ENCODE results near the gene ATP11A.
A peak's percentile ranks its signal among the peaks of the same experiment; 100 is the strongest.
"Not testable (repeated sequence)": the region's sequence is repeated elsewhere in the genome, so short reads cannot be mapped to it uniquely, and the experiment has no call there.

Gene ATP11A

DNA sequence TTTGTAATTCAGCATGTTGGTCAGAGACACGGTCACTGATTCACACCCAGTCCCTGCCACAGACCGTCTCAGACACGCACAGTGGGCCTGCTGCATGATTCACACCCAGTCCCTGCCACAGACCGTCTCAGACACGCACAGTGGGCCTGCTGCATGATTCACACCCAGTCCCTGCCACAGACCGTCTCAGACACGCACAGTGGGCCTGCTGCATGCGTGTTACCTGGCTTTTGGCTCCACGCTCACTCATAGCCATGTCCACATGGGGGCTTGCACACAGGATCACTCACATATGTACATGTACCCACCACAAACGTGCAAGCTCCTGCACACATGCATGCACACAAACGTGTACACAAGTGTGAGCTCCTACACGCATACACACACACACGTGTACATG, 194.9 kb downstream of the ATP11A start:
- not testable (repeated sequence) for DNase-seq

DNA sequence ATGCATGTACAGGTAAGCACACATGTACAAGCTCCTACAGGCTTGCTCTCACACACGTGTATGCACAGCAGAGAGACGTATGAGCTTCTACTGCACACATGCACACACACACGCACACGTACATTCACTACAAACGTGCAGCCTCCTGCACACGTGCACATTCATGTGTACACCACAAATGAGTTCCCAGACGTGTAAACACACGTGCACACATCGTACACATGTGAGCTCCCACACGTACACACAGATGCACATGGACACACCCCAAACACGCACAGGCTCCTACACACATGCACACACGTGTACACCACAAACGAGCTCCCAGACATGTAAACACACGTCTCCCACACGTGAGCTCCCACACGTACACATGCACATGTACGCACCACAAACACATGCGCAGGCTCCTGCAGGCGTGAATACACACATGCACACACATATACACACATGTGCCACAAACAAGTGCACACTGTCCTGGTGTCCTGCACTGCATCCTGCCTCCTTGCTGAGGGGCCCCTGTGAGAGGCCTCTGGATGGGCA, 195.5 kb downstream of the ATP11A start:
- no peak for DNase-seq

DNA sequence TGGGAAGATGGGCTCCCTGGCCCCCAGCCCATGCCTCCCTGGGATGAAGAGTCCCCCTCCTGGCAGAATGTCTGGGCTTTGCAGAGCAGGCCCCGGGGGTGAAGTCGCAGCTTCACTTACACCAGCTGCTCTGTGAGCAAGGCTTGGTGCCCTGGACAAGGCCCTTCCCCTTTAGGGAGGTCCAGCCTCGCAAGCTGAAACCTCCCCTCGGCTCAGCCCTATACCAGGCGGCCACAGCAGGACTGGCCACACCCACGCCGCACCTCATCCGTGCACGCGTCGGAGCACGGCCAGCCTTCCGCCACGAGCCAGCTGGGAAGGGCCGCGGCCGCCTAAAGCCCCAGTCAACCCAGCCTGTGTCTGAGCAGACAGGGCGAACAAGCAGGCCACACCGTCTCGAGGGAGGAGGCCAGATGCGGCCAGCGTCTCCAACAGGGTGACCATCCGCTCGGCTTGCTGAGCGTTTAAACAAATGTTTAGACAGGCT, 196.0 kb downstream of the ATP11A start:
- peak; percentile 41 to 47 (median 45) for DNase-seq

DNA sequence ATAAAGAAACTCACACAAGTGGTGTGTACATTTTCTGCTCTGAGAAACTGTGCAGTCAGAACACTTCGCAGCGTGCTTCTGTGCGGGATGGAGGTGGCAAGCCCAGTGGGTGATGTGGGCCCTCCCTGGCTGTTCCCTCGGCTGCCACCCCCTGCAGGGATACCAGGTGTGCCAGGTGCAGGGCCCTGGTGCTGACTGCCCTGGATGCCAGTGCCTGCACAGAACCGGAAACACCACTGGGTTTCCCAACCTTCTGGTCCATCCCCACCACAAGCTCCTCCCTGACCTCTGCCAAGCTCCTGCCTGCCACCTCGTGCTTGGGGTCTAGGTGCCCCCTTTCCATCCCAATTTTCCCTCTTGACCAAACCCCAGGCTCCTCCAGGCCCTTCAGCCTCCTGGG, 197.3 kb downstream of the ATP11A start:
- no peak for DNase-seq

DNA sequence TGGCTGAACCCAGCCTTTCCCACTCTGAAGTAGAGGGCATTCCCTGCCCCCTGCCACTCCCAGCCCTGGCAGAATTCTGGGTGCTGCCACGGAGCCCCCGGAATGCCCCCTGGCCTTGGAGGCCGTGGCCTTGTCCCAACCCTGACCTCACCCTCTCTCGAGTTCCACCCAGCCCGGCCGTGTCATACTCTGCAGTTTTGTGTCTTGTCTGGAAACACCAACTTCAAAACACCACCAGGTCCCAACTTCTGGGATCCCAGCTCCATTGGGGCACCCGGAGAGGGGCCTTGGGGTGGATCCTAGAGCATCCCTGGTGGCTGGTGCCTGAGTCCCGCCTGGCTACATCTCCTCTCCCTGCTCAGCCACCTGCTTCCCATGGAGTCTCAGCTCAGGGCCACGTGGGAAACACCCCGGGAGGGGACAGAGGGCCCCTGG, 197.7 kb downstream of the ATP11A start:
- no peak for DNase-seq

DNA sequence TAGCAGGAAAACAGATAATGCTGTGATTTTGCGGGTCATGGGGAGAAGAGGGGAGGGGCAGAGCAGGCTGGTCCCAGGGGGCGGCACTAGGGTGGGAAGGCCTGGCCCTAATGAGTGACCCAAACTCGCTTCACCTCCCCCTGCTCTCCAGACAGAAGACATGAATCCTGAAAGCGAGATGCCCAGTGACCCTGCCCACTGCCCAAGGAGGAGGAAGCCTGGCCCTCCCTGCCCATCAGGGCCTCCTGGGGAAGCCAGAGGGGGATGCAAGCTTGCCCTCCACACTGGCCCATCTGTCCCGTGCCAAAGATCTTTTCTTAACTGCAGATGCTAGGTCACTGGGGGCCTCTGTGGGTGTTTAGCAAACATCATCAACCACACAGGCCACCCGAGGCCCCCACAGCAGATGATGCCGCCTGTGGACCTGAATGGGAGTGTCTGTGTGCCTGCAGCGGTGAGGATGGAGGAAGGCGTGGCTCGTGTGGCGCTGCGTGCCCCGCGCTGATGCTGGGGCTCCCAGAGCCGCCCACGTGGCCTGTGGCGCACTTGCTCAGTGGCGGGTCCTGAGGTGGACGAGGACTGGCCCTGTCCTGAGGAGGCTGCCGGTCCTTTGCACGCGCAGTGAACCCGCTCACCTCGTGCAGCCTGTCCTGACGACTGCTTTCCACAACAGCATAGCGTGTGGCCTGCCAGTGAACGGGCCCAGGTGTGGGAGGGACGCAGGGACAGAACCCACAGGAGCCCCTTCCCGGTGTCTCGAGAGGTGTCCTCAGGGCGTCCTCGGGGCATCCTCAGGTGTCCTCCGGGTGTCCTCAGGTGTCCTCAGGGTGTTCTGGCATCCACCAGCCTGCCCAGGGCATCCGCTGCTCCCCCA, 198.6 kb downstream of the ATP11A start:
- no peak for DNase-seq

DNA sequence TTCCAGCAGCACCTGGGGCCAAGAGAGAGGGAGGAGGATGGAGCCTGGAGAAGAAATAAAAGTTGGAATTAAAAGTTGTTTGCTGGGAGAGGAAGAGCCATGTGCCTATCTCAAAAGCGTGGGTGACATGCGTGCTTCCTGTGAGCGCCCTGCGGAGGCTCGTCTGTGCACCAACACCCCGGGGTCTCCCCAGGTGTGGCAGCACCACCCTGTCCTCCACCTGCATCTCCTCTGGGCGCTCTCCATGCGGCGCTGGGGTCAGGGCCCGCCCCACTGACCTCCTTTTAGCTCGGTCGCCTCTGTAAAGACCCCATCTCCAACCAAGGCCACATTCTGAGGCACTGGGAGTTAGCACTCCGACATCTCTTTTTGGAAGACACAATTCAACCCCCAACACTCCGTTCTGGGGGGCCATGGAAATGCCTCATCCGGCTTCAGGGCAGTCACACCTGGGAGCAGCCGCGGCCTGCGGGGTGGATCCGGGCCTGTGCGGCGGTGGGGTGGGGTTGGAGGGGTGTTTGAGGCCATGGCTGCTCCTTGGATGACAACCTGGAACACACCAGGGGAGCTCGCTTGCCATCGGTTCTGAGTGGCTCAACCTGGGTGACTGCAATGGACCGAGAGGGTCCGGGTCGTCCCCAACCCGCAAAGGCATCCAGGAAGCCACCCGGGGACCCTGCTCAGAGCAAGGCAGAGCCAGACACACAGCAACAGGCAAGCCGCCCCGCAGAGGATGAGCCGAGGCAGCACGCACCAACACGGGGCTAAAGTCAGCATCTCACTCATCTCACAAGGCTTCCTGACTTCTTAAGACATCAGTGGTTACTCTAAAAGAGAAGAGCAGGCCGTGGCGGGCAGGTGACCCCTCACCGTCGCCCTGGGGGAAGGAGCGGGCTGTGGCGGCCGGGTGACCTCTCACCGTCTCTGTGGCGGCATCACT, 199.8 kb downstream of the ATP11A start:
- DNase-seq: no peak

DNA sequence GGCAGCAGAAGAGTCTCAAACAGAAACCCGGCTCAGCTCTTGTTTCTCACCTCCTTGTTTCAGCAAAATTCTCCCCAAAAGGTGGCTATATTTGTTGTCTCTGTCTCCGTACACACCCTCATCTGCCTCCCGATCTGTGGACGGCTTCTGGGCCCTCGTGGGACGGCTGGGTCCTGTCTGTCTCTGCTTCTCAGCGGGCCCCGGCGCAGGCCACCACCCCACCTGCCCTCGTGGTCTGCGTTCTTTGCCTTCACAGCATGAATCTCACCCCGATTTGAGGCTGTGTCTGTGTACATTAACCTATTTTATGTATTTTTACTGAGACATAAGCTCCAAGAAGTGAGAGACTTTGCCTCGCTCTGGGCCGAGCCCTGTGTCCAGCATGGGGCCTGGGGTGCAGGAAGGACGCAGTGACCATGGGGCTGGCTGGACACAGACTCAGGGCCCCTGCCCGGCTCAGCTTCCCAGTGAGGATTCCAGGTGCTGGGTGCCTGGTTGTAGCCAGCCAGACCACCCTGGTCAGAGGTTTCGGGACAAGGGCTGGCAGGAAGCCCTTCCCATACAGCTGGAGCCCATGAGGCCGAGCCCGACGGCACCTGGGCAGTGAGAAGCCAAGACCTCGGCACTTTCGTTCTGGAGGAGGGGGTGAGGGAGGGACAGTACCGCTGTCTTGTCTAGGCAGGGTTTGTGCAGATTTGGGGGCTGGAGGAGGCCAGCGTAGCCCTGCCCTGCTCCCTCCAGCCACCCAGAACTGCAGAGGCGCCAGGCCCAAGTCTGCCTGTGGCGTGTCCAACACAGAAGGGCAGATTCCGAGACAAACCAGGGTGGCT, 200.7 kb downstream of the ATP11A start:
- DNase-seq: no peak

DNA sequence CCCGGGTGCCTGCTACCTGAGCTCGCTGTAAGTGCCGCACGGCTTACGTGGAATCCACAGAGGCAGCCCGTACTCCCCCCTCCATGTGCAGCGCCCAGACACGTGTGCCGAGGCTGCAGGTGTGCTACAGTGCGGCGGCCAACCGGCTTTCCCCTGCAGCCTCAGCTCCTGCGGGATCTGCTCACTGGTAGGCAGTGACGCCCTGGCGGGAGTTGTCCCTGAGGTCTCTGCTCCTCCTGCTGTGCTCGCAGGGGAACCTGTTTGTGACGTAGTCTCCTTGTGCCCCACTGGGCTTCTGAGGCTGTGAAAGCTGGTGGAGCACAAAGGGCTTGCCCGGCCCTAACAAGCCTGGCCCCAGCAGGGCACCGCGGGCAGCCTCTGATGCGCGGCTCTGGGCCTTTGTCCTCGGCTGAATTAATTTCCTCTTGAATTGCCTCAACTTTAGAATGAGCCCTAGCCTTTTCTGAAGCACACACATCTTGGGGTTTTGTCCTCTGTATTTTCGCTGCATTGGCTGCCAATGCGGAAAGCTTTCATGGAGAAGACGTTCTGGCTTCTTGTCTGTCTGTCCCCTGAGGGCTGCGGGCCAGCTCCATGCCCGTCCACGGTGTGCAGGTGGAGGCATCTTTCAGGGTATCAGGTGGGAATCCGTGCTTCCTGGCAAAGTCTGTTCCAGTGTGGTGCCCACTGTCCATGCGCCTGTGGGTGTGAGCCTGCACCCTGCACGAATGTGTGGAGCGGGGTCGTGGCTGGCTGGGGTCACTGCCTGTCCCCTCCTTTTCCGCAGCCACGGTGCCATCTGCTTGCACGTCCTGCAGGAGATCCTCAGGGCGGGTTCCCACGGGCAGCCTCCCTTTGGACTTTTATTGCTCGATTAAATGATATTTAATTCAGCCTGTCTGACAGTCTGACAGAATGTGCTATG, 201.9 kb downstream of the ATP11A start:
- no peak for DNase-seq

DNA sequence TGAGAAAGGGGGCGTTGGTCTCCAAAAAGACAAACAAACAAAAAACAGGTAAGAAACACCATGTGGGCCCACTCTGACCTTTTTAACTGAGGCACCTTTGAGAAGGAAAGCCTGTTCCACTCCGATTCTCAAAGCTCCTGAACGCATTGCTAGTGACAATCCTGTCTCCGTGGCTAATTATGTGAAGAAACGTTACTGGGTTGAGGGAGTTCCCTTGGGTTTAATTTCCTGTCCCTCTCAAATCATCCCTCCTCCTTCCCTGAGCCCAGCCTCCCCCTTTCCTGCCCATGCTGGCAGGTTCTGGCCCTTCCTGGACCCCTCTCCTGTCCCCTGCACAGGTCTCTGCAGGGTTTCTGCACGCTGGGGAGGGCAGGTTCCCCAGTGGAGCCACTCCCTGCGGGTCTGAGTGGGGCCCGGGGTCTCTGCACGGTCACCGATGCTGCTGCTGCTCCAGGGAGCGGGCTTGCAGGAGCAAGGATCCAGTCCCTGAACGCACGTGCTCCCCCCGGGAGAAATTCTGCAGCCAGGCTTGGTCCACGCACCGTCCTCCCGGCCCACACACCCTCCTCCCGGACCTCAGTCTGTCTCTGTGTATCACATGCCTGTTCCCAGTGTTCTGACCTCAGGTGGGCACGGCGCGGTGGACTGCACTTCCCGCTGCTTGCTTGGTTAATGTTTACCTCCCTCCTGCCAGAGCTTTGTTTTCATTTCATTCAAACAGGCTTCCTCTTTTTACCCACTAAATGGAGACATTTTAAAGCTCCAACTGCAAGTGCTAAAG, 202.8 kb downstream of the ATP11A start:
- DNase-seq: peak; percentile 13 to 22 (median 15)

DNA sequence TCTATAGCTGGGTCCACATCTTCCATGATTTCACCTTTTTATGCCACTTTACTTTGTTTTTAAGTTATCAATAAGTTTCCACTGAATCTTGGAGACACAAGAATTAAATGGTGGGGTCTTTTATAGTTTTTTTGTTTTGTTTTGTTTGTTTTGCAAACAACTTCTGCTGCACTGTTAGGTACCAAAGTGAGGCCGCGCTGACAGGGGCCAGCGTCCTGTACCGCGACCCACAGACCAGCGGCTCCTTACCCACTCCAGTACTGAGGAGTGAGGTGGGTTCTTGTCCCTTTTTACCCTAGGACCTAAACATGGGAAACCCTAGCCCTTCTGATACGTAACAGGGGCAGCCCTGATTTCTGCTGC, 203.3 kb downstream of the ATP11A start:
- DNase-seq: no peak

DNA sequence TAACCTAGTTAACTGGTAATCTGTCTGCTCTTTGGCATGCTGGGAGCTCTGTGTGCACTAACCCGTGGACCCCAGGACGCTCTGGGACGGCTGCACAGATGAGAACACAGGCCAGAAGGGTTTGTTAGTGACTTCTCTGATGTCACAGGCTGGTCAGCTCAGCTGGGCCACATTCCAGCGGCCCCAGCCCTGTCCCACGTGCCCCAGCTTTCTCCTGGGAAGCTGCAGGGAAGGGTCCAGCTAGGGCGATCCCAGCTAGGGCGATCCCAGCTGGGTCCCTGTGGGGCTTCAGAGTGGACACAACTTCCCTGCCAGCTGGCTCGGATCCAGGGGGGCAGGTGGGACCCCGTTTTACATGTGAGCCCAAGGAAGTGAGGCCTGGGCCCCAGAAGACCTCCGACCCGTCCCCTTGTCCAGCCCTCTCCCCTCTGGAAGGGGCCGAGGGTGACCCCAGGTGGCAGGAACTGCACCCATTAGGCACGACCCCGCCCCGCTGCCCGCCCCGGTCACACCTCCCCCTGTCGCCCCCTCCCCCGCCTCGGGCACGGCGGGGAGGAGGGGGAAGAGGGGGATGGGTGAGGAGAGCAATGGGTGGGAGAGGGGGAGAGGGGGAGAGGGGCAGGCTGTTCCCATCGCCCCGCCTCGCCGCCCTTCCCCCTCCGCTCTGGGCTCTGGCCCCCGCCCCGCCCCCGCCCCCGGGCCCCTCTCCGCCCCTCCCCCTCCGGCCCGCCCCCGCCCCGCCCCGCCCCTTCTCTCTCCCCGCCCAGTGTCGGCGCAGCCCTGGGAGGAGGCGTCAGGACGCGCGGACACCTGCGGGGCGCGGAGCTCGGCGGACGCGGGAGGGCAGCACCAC, 204.0 kb downstream of the ATP11A start:
- DNase-seq: peak in 1 of 3 donors; percentile 25

DNA sequence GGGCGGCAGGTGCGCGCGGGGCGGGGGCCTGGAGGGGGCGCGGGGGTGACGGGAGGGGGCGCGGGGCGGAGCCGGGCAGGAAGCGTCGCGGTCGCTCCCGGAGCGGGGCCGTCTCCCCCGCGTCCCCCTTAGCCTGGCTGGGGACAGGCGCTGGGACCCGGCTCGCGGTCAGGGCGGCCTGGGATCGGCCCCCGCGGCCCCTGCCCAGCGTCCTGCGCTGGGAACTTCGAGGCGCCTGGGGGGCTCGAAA, 204.5 kb downstream of the ATP11A start:
- no peak for DNase-seq

DNA sequence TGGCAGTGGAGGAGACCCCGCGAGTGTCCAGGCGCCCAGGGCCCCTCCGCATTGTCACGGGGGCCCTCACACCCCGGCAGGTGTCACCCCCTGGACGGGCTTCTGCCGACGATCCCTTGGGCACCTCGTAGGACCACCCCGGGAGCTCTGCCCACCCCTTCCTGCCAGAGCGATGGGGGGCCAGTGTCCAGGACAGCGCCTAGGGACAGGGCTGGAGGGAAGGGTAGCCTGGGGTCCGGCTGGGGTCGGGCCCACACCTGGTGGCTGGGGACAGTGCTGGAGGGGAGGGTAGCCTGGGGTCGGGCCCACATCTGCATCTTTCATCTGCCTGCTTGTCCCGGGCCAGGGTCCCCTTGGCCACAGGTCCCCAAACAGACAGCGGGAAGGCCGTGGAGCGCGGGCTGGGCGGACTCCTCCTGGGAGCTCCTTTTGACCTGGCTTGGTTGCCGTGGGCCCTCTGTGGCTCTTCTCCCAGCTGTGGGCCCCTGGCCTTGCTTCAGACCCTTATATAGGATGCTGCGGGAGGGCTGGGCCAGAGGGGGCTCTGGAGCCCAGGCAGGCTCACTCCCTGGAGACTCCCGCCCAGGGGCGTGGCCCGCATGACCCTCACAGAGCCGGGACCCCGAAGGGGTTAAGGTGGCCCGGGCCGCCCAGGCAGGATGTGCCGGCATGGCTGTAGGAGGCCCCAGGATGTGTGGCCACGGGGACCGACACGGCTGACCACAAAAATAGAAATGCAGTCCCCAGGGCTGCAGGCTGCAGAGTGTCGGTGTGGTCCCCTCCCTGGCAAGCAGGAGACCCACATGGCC, 205.0 kb downstream of the ATP11A start:
- no peak for DNase-seq

DNA sequence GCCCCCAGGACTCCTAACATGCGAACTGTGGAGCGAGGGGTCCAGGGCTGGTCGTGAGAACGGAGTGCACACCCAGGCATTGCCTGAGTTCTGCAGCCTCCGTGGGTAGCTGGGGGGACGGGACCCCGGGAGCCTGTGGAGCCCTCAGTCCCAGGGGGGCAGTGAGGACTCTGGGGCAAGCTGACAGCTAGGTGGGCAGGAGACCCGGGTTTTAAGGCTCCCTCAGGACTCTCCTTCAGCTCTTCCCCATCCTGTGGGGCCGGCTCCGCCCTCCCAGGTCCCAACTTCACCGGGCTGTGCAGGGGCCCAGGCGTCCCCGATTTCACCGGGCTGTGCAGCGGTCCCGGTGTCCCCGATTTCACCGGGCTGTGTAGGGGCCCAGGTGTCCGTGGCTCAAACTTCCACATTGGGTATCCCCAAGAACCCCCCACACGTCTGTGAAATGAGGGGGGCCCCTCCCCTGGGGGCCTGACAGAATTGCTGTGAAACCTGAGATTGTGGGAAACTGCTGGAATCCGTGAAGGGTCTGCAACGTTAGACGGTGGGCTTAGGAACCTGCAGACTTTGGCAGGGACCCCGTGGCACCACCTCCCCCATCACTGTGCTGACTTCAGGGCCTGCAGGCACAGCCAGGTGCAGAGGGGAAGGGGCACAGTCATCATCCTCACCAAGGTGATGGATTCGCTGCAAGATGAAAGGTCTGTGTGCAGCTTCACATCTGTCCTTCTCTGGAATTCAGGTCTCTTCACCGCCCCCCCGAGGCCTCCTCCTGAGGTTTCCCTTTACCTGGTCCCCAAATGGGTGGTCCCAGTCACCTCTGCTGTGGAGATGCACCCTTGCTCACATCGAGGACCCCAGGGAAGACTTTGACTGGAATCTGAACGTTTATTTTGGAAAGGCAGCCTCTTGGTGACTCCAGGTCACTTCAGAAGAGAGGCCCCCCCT, 206.0 kb downstream of the ATP11A start:
- no peak for DNase-seq

DNA sequence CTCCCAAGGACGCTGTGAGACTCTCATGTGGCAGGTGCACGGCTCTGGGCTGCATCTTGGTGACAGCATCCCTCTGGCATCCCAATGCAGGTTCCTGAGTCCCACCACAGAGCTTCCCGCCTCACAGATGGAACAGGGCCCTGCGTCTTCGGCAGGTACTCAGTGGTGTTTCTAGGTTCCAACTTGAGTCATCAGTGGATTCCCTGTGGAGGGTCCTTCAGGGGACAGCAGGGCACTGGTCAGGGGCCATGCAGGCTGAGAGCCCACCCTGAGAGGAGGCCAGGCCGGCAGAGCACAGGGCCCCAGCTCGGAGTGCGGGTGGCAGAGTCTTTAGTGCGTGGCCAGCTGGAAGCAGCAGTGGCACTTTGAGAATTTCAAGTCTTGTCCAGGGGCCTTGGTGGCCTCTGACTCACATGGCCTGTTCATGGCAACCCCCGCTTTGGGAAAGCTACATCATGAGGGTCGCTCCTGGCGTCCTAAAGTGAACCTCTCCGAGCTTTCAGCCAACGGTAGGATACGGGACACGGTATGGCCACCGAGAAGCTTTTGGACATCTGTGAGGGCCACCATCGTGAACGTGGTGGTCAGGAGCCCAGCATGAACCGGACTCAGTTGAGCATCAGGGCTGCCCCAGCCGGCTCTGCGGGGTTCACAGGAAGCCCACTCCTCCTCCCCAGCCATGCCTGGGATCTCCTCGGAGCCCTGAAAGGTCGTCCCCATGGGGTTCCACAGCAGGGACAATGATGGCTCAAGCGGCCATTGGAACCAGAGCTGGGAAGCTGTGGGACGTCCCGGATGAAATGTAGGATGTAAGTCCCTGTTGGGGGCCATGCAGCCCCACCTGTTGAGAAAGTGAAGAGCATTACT, 207.1 kb downstream of the ATP11A start:
- DNase-seq: no peak

DNA sequence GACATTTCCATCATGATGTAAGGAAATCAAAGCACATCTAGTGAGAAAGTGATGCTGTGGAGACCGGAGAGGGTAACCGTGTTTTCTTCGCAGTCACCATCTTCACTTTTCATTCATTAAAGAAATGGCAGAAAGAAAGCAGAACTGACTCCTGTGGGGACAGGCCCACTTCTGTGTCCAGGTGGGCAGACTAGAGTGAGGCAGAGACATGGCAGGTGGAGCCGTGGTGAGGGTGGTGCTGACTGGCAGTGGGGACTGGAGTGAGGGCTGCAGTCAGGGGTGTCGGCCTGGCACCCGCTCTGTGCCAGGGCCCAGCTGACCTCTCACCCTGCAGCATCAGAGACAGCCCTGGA, 207.7 kb downstream of the ATP11A start:
- DNase-seq: no peak
